Mesendoderm (in vitro differentiated cells): ENCODE measurements around the gene VTN.

Source experiments
- DNase-seq: peaks from one replicate; pipeline ENCODE4 v3.0.0; 2013
- H2AK5ac ChIP-seq: 2 replicates; pipeline ENCODE4 v1.6.1; 2013; ENCODE audit warnings: low read length, inconsistent platforms
- H2BK120ac ChIP-seq: 2 replicates; pipeline ENCODE4 v1.6.1; 2013; ENCODE audit warnings: low read depth, mild to moderate bottlenecking, low read length, moderate library complexity, mixed read lengths
- H2BK15ac ChIP-seq: replicated peaks from 2 replicates; pipeline ENCODE4 v1.6.1; 2013; ENCODE audit warnings: low read depth, mild to moderate bottlenecking, moderate library complexity
- H2BK5ac ChIP-seq: 2 replicates; pipeline ENCODE4 v1.6.1; 2013; ENCODE audit warnings: low read length, inconsistent platforms
- H3K18ac ChIP-seq: 2 replicates; pipeline ENCODE4 v1.6.1; 2013; ENCODE audit warnings: mild to moderate bottlenecking, low read length, mixed read lengths
- H3K23ac ChIP-seq: one replicate; pipeline ENCODE4 v1.6.1; 2013; ENCODE audit warnings: low read length
- H3K27ac ChIP-seq: 2 replicates; pipeline ENCODE4 v1.5.1; 2013; ENCODE audit warnings: low read depth, mild to moderate bottlenecking, inconsistent platforms, low read length, moderate library complexity
- H3K27me3 ChIP-seq: 2 replicates; pipeline ENCODE4 v1.6.1; 2013; ENCODE audit warnings: low read length, control low read depth, mild to moderate bottlenecking, inconsistent platforms; ENCODE audit not compliant: insufficient read depth, poor library complexity
- H3K36me3 ChIP-seq: 2 replicates; pipeline ENCODE4 v1.6.1; 2013; ENCODE audit warnings: low read length, inconsistent platforms; ENCODE audit not compliant: control insufficient read depth, insufficient read depth
- H3K4ac ChIP-seq: one replicate; pipeline ENCODE4 v1.6.1; 2013; ENCODE audit warnings: low read depth, mild to moderate bottlenecking, low read length, moderate library complexity
- H3K4me1 ChIP-seq: 2 replicates; pipeline ENCODE4 v1.6.1; 2013; ENCODE audit warnings: low read depth, low read length, inconsistent platforms; ENCODE audit not compliant: control insufficient read depth
- H3K4me2 ChIP-seq: 2 replicates; pipeline ENCODE4 v1.6.1; 2013; ENCODE audit warnings: low read length
- H3K4me3 ChIP-seq: 2 replicates; pipeline ENCODE4 v1.5.1; 2013; ENCODE audit warnings: mild to moderate bottlenecking, low read length
- H3K56ac ChIP-seq: one replicate; pipeline ENCODE4 v1.6.1; 2013; ENCODE audit warnings: low read length
- H3K79me1 ChIP-seq: 2 replicates; pipeline ENCODE4 v1.6.1; 2013; ENCODE audit warnings: low read length, inconsistent platforms
- H3K79me2 ChIP-seq: 2 replicates; pipeline ENCODE4 v1.6.1; 2013; ENCODE audit warnings: mild to moderate bottlenecking, low read length; ENCODE audit not compliant: control insufficient read depth, insufficient read depth
- H3K9ac ChIP-seq: 2 replicates; pipeline ENCODE4 v1.6.1; 2013; ENCODE audit warnings: low read length, inconsistent platforms
- H4K5ac ChIP-seq: one replicate; pipeline ENCODE4 v1.6.1; 2013; ENCODE audit warnings: low read length
- H4K8ac ChIP-seq: one replicate; pipeline ENCODE4 v1.6.1; 2013; ENCODE audit warnings: low read depth, mild to moderate bottlenecking, control low read depth, low read length, moderate library complexity
- WGBS: extraction: QIAGEN DNeasy Blood & Tissue Kit; methylation state at CpG from one replicate; pipeline ENCODE4 v1.1.7; 2013; ENCODE audit warnings: low lambda C conversion rate, missing lambda C conversion rate; ENCODE audit not compliant: insufficient coverage; ENCODE audit errors: extremely low coverage; 5-methylcytosine and 5-hydroxymethylcytosine counted together

The VTN gene

DNA sequence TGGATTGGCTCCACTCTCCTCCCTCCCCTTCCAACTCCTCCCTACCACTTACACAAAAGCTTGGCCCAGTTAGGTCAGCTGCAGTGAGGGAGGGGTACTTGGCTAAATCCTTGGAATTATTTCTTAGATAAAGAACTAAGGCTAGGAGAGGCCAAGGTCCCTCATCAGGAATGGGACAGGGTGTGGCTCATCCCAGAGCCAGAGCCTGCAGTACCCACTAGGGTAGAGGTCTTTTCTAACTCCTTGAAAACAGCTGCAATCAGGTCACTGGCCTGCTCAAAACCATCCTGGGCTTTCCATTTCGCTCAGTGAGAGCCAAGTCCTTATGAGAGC, 37.8 kb upstream of the VTN start:
- peak; percentile 91 for DNase-seq
- Histone ChIP-seq H3K4ac (peak overlapping the region; percentile 58), H2BK120ac (no peak overlapping the region), H4K5ac (no peak overlapping the region), H3K36me3 (no peaks in the 10 kb centered on the region), H3K79me2 (no peaks in the 10 kb centered on the region), H2AK5ac (no peak overlapping the region), H4K8ac (peak overlapping the region; percentile 43), H3K56ac (peak overlapping the region; percentile 40), H2BK5ac (peak overlapping the region; percentile 0), H3K23ac (no peak overlapping the region), H3K4me2 (no peak overlapping the region), H2BK15ac (no peak overlapping the region), H3K27me3 (no peaks in the 10 kb centered on the region), H3K4me3 (no peak overlapping the region), H3K4me1 (peaks cover 21% of the 10 kb centered on the region), H3K27ac (peak overlapping the region; percentile 40), H3K18ac (peak overlapping the region; percentile 65), H3K9ac (peak overlapping the region; percentile 2), H3K79me1 (no peaks in the 10 kb centered on the region)
- no CpG with 5 or more reads among the region's 1 CpG for WGBS

DNA sequence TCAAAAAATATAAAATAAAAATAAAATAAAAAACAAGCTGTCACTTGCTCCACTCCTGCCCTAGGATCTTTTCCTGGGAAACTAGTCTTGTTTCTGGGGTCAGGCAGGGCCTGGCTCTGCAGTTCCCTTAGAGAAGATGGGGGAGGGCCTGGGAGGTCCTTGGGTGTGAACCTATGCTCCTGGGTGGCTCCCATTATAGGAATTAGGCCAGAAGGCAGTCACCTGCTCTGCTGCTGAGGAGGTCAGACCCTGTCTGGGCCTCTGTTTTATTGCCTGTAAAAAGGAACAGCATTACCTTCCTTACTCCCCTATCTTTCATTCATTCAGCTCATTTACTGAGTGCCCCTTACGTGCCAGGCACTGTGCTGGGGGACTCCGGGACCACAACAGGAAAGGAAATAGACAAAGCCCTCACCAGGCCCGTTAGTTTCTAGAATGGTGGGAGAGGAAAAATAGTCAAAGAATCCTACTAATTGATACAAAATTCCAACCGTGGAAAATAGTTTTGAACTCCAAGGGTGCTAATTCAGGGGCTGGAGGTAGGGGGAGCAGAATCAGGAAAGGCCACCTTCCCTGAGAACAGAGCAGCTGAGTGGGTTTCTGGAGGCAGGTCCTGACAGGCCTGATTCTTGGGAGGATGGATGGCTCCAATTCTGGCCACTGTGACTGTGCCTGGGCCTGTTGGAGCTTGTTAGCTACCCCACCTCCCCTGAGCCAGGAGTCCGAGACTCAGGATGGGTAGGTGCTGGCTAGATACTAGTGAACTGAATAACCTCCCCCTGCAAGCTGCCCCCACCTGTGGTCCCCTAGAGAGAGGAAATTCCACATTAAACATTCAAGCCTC, 37.2 kb upstream of the VTN start:
- H3K18ac ChIP-seq = peak overlapping the region; percentile 85
- H4K8ac ChIP-seq = no peak overlapping the region
- H2AK5ac ChIP-seq = no peak overlapping the region
- peak overlapping the region; percentile 30 for H3K9ac ChIP-seq
- H2BK15ac ChIP-seq = no peak overlapping the region
- H3K4ac ChIP-seq = peak overlapping the region; percentile 75
- peak overlapping the region; percentile 49 for H2BK120ac ChIP-seq
- no peaks in the 10 kb centered on the region for H3K36me3 ChIP-seq
- H4K5ac ChIP-seq = no peak overlapping the region
- no peaks in the 10 kb centered on the region for H3K27me3 ChIP-seq
- DNase-seq = no peak
- whole genome bisulfite sequencing = no CpG with 5 or more reads among the region's 5 CpGs
- peak overlapping the region; percentile 85 for H3K27ac ChIP-seq
- no peak overlapping the region for H2BK5ac ChIP-seq
- H3K4me2 ChIP-seq = no peak overlapping the region
- peaks cover 23% of the 10 kb centered on the region for H3K4me1 ChIP-seq
- H3K4me3 ChIP-seq = no peak overlapping the region
- H3K79me2 ChIP-seq = no peaks in the 10 kb centered on the region
- peak overlapping the region; percentile 65 for H3K56ac ChIP-seq
- no peak overlapping the region for H3K23ac ChIP-seq
- no peaks in the 10 kb centered on the region for H3K79me1 ChIP-seq

DNA sequence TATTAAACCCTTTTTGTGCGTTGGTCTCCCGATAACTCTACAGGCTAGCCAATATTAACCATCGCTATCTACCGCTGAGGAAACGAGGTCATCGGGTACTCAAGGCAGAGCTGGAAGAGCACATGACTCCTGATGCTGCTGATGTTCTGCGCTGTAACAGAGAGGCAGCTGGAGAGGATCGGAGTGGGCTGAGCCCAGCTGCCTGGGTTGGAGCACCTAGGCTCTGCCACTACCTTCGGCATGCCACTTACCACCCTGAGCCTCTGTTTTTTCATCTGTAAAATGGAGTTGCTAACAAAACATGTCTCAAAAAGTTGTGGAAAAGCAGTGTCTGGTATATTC, 36.3 kb upstream of the VTN start:
- WGBS = no CpG with 5 or more reads among the region's 9 CpGs
- Histone ChIP-seq H3K27ac (no peak overlapping the region), H3K4me3 (peak overlapping the region; percentile 6), H4K8ac (no peak overlapping the region), H3K4me2 (peak overlapping the region; percentile 95), H3K4ac (peak overlapping the region; percentile 6), H2AK5ac (peak overlapping the region; percentile 11), H3K79me1 (no peaks in the 10 kb centered on the region), H3K79me2 (no peaks in the 10 kb centered on the region), H2BK15ac (no peak overlapping the region), H3K18ac (no peak overlapping the region), H3K9ac (peak overlapping the region; percentile 77), H2BK120ac (no peak overlapping the region), H3K56ac (peak overlapping the region; percentile 91), H3K4me1 (peaks cover 21% of the 10 kb centered on the region), H3K23ac (peak overlapping the region; percentile 59), H3K27me3 (no peaks in the 10 kb centered on the region), H3K36me3 (no peaks in the 10 kb centered on the region), H4K5ac (no peak overlapping the region), H2BK5ac (no peak overlapping the region)
- DNase-seq = peak; percentile 73

DNA sequence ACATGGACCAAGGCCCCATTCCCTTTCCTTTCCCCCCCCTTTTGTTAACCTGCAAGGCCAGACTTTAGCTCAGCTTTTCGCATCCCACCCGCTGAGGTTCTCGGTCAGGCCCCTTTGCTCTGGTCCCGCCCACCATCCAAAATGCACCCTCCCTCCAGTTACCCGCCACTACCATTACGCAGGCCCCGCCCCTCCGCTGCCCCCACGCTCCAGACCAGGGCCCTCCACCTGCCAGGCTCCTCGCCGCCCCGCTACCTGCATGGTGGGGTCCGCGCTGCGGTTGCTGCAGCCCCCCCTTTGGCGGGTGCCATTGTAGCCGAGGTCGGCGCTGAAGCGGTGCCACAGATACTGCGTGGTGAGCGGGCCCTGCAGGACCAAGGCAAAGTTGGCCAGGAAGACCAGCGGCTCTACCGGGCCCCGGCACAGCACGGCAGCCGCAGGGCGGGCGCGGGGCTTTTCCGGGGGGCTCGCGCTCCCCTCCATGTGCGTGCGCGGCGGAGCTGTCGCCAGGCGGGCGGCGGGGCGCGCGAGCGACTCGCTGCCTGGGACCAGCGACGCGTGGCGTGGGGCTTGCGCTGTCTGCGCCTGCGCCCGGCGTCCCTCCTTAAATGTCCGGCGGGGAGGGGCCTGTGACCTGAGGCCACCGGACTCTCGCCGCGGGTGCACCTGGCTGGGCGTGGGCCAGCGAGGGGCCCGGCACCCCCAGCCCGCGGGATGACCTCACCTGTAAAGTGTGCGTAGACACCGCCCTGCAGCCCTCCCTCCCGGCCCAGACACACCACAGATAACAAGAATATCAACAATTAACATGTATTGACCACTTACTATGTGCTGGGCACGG, 35.7 kb upstream of the VTN start, which contains the start of gene SLC46A1:
Gene SLC46A1 (minus strand): TSS at position 581 of the 841 bp plus-strand sequence. CDS start 98 bp downstream, at position 483.
- H2AK5ac ChIP-seq = peak within 1 kb of the TSS; percentile 11
- peak within 1 kb of the TSS; percentile 91 for H3K56ac ChIP-seq
- no CpG with 5 or more reads among the region's 70 CpGs for WGBS
- H4K8ac ChIP-seq = no peak within 1 kb of the TSS
- peak within 1 kb of the TSS; percentile 85 for H3K27ac ChIP-seq
- no peaks in the 10 kb centered on the region for H3K36me3 ChIP-seq
- peak within 1 kb of the TSS; percentile 95 for H3K4me2 ChIP-seq
- H2BK5ac ChIP-seq = peak within 1 kb of the TSS; percentile 18
- no peaks in the 10 kb centered on the region for H3K79me1 ChIP-seq
- H3K4ac ChIP-seq = peak within 1 kb of the TSS; percentile 29
- H3K79me2 ChIP-seq = no peaks in the 10 kb centered on the region
- H2BK15ac ChIP-seq = no peak within 1 kb of the TSS
- peak within 1 kb of the TSS; percentile 55 for H3K4me3 ChIP-seq
- H3K9ac ChIP-seq = peak within 1 kb of the TSS; percentile 77
- H3K18ac ChIP-seq = peak within 1 kb of the TSS; percentile 85
- peak; percentile 78 for DNase-seq
- H3K4me1 ChIP-seq = peaks cover 21% of the 10 kb centered on the region
- peak within 1 kb of the TSS; percentile 49 for H2BK120ac ChIP-seq
- peak within 1 kb of the TSS; percentile 59 for H3K23ac ChIP-seq
- H4K5ac ChIP-seq = peak within 1 kb of the TSS; percentile 59
- H3K27me3 ChIP-seq = no peaks in the 10 kb centered on the region

DNA sequence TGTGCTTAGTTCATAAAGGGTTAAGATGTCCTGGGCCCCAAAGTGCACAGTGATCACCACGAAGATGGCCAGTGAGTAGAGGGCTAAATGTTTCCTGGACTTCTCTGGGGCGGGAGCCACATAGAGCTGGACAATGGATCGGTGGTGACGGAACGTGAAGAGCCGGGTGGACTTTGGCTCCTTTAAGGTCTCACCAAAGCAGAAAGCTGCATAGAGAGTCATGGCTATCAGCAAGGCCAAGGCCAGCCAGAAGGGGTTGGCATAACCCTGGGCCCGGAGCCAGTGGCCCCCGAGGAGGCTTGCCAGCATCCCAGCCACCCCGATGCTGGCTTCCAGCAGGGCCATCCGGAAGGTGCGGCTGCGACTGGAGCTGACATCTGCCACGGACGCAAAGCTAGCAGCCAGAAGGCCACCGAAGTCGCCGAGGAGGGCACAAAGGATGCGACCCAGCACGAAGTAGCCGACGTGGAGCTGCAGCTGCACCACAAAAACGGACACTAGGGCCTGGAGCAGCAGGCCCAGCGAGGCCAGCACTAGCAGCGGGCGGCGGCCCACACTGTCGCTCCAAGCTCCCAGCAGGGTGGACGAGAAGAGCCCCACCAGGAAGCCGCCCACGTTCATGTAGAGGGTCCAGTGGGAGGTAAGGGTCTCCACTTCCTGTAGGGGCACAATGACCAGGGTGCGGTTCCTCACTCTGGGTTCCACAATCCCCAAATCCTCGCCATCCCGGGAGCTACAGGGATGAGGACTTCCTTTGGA, 34.9 kb upstream of the VTN start:
- no peak overlapping the region for H3K23ac ChIP-seq

More for the DNA sequence above, 34.9 kb upstream of the VTN start:
- H3K27me3 ChIP-seq = no peaks in the 10 kb centered on the region
- H3K4me1 ChIP-seq = peaks cover 21% of the 10 kb centered on the region
- no peak overlapping the region for H2BK120ac ChIP-seq
- H3K4ac ChIP-seq = no peak overlapping the region
- no CpG with 5 or more reads among the region's 33 CpGs for WGBS
- peak overlapping the region; percentile 18 for H2BK5ac ChIP-seq
- DNase-seq = no peak
- no peak overlapping the region for H3K4me3 ChIP-seq
- H2BK15ac ChIP-seq = no peak overlapping the region
- H3K4me2 ChIP-seq = peak overlapping the region; percentile 52
- H3K79me1 ChIP-seq = no peaks in the 10 kb centered on the region
- H3K79me2 ChIP-seq = no peaks in the 10 kb centered on the region
- no peak overlapping the region for H2AK5ac ChIP-seq
- H3K56ac ChIP-seq = peak overlapping the region; percentile 75
- H4K8ac ChIP-seq = no peak overlapping the region
- H3K36me3 ChIP-seq = no peaks in the 10 kb centered on the region
- peak overlapping the region; percentile 24 for H3K18ac ChIP-seq
- H3K9ac ChIP-seq = peak overlapping the region; percentile 64
- H4K5ac ChIP-seq = peak overlapping the region; percentile 59
- no peak overlapping the region for H3K27ac ChIP-seq
